GM12875 (cell line): ENCODE measurements around the gene PARD6B.

ENCODE experiments used
- H3K4me3 ChIP-seq: one replicate; pipeline ENCODE4 v1.5.1; 2011; ENCODE audit warnings: low read depth, low read length, control low read depth
- CTCF ChIP-seq: IDR thresholded peaks from 2 replicates; pipeline ENCODE4 v1.5.1; 2011; ENCODE audit warnings: low read depth, mild to moderate bottlenecking, control low read depth, inconsistent platforms, low read length, moderate library complexity, borderline replicate concordance; ENCODE audit not compliant: insufficient read depth

The PARD6B gene

GRCh38 chr20:50715694-50716093, 15.7 kb upstream of the PARD6B start:
- no peak overlapping the region for H3K4me3 ChIP-seq
- no peak for TF ChIP-seq CTCF

GRCh38 chr20:50716518-50716917, 14.9 kb upstream of the PARD6B start:
- no peak overlapping the region for H3K4me3 ChIP-seq
- no peak for TF ChIP-seq CTCF

GRCh38 chr20:50717312-50717711, 14.1 kb upstream of the PARD6B start:
- TF ChIP-seq CTCF: no peak
- H3K4me3 ChIP-seq: no peak overlapping the region

GRCh38 chr20:50717974-50718761, 13.2 kb upstream of the PARD6B start:
- no peak overlapping the region for H3K4me3 ChIP-seq
- TF ChIP-seq CTCF: no peak

GRCh38 chr20:50719328-50719727, 12.1 kb upstream of the PARD6B start:
- no peak for TF ChIP-seq CTCF

GRCh38 chr20:50720026-50720425, 11.4 kb upstream of the PARD6B start:
- H3K4me3 ChIP-seq: no peak overlapping the region
- no peak for TF ChIP-seq CTCF

More at GRCh38 chr20:50719328-50719727, 12.1 kb upstream of the PARD6B start:
- no peak overlapping the region for H3K4me3 ChIP-seq

GRCh38 chr20:50720582-50720981, 10.8 kb upstream of the PARD6B start:
- no peak for TF ChIP-seq CTCF
- no peak overlapping the region for H3K4me3 ChIP-seq
